ENCODE measurements around the gene PRDM8. TPM values are rescaled to one million over a fixed set of nuclear protein-coding genes. Genes with fewer than 3 reads are reported as not detected.

Gene PRDM8
- total RNA-seq, 1 donor from 2014 or later: 11.6 TPM

DNA sequence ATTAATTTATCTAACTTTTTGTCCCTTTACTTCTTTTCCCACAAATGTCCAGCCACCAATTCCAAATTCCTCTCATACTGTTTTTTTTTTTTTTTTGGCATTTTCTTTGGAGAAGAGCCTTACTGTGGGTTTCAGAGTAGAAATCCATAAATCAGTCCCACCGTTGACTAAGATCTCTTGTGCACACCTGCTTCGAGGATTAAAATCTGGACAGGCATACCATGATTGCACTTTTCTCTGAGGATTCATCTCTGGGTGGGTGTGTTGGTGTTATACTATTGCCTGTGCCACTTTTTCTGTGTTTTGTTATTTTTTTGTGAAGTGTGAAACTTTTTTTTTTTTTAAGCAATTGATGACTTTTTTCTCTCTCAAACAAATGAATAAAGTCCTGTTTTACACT, 13.2 kb downstream of the PRDM8 start:
- TF ChIP-seq, protein P1, sequence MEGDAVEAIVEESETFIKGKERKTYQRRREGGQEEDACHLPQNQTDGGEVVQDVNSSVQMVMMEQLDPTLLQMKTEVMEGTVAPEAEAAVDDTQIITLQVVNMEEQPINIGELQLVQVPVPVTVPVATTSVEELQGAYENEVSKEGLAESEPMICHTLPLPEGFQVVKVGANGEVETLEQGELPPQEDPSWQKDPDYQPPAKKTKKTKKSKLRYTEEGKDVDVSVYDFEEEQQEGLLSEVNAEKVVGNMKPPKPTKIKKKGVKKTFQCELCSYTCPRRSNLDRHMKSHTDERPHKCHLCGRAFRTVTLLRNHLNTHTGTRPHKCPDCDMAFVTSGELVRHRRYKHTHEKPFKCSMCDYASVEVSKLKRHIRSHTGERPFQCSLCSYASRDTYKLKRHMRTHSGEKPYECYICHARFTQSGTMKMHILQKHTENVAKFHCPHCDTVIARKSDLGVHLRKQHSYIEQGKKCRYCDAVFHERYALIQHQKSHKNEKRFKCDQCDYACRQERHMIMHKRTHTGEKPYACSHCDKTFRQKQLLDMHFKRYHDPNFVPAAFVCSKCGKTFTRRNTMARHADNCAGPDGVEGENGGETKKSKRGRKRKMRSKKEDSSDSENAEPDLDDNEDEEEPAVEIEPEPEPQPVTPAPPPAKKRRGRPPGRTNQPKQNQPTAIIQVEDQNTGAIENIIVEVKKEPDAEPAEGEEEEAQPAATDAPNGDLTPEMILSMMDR (IDR thresholded peaks at IDR 0.05): no peak
- no peak overlapping the region for H3K27ac Mint-ChIP-seq
- H3K4me3 Mint-ChIP-seq: no peak overlapping the region
- intact Hi-C loops (cut with micrococcal nuclease): no loop called here
- CTCF ChIA-PET: interaction anchor here (1.8 to 4.4 kb wide), 2 partner anchors 8 to 84 kb away, joined by 7 to 17 read pairs; no protein-coding TSS in a partner anchor
- H3K36me3 Mint-ChIP-seq (ENCODE audit: low read depth): no peaks in the 10 kb centered on the region
- peaks cover 22% of the 10 kb centered on the region for H3K27me3 Mint-ChIP-seq
- H3K4me1 Mint-ChIP-seq: peaks cover 2% of the 10 kb centered on the region
- no peaks in the 10 kb centered on the region for H3K9me3 Mint-ChIP-seq
- DNase-seq: no peak
- ATAC-seq (ENCODE audit: low read depth): no peak
- POLR2A ChIA-PET: no interaction called here

DNA sequence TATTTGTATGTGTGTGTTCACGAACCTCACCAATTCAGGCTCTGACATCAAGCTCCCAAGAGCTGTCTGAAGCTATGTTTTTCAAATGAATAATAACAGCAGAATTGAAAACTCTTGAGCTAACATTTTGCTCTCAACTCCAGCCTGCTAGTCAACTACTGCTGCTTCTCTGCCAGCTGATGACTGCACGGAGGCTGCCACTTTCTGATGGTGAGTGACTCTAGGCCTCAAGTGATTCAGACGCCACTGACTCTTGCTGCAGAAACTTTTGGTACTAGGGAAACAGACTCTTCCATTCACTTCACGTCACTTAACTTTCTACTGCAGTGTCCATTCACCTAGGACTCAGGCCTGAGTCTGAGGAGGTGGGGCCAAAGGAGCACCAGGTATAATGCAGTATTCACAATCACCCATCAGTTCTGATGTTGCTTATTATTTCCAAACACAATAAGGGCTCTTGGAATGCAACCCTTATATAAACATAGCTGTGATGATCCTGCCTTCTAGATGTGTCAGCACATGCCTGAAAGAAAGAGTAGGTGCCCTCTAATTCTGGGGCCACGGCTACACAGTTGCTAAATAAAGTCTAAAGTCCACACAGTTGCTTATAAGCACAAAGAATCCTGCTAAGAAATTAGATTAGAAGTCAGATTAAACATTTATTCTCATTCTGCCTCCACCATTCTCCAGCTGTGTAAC, 16.0 kb downstream of the PRDM8 start:
- ChIA-PET CTCF (interaction anchor here (1.2 to 4.4 kb wide), 9 partner anchors 11 to 1261 kb away, joined by 3 to 17 read pairs (median 6); partner anchors contain the start of gene PRDM8), POLR2A (no interaction called here)
- no peak overlapping the region for H3K27ac Mint-ChIP-seq
- H3K9me3 Mint-ChIP-seq: no peaks in the 10 kb centered on the region
- H3K27me3 Mint-ChIP-seq: peaks cover 23% of the 10 kb centered on the region
- H3K36me3 Mint-ChIP-seq (ENCODE audit: low read depth): no peaks in the 10 kb centered on the region
- no peak overlapping the region for H3K4me3 Mint-ChIP-seq
- TF ChIP-seq, protein P1 (IDR thresholded peaks at IDR 0.05): no peak
- DNase-seq (no peak), ATAC-seq (ENCODE audit: low read depth) (no peak)
- peaks cover 2% of the 10 kb centered on the region for H3K4me1 Mint-ChIP-seq
- intact Hi-C loops (cut with micrococcal nuclease): no loop called here

DNA sequence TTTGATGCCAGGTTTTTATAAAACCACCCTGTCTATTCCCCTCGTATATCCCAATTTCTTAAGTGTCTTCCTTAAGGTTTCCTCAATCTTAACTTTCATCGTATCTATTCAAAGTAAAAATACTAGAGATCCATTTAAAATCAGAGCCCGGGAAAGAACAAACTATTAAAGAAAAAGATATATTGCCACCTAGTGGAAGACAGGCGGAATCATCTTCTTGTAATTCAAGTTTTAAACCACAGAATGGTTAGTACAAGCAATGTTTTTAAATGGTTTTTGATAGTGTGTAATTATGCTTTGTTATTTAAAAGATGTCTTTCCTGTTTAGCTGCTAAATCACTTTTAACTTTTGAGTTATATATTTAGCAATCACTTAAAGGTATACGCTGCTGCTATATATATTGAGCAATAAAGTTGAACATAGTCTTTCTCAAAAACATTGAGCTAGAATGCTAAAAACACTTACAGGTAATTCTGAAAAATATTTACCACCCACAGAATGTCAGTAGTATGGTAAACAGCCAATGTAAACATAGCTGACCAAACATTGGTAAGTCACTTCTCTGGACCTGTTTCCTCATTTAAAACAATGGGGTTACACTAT, 18.2 kb downstream of the PRDM8 start:
- TF ChIP-seq, protein P1 (IDR thresholded peaks at IDR 0.05): peak; percentile 86
- peaks cover 28% of the 10 kb centered on the region for H3K27me3 Mint-ChIP-seq

DNA sequence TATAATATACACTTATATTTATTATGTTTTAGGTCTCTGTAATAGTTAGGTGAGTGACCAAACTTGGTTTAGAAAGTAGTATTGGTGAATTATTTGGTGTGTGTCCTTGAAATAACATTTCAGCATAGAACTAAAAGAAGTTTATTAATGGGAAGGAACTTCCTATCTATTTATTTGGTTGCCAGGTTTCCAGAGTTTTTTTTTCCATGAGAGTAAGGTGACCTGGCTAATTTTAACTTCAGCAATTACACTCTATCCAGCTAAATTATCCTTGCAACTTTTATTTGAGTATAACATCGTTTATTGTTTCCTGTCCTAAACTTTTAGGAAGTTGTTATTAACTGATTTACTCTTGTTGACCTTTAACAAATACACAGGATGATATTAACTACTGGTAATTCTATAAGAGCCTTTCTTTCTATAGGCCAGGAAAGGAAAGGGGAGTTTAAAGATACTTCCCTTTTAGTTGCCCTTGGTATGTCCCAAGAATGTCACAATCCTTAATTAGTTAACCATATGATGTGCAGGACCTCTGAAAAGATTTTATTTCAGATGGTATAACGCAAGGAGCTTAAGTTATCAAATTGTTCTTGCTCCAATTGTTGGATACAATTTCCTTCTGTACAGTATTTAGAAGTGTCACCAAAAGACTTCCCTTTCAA, 18.9 kb downstream of the PRDM8 start:
- Mint-ChIP-seq H3K27ac (no peak overlapping the region), H3K4me3 (no peak overlapping the region)
- CTCF ChIA-PET: interaction anchor here (0.7 to 2.5 kb wide), 8 partner anchors 14 to 1264 kb away, joined by 3 to 21 read pairs (median 6); no protein-coding TSS in a partner anchor

More for the DNA sequence above, 18.2 kb downstream of the PRDM8 start:
- CTCF ChIA-PET: interaction anchor here (0.7 to 2.5 kb wide), 8 partner anchors 13 to 1263 kb away, joined by 3 to 21 read pairs (median 6); no protein-coding TSS in a partner anchor
- H3K4me3 Mint-ChIP-seq: no peak overlapping the region
- H3K27ac Mint-ChIP-seq: no peak overlapping the region
- POLR2A ChIA-PET: no interaction called here
- DNase-seq (no peak), ATAC-seq (ENCODE audit: low read depth) (no peak)
- no peaks in the 10 kb centered on the region for H3K36me3 Mint-ChIP-seq (ENCODE audit: low read depth)
- no peaks in the 10 kb centered on the region for H3K9me3 Mint-ChIP-seq
- intact Hi-C loops (cut with micrococcal nuclease): loop anchor here (1.0 kb wide), 5 partner anchors 12 to 1263 kb away; no protein-coding TSS in a partner anchor
- peaks cover 2% of the 10 kb centered on the region for H3K4me1 Mint-ChIP-seq

More for the DNA sequence above, 18.9 kb downstream of the PRDM8 start:
- POLR2A ChIA-PET: no interaction called here
- H3K4me1 Mint-ChIP-seq: peaks cover 2% of the 10 kb centered on the region
- H3K36me3 Mint-ChIP-seq (ENCODE audit: low read depth): no peaks in the 10 kb centered on the region
- TF ChIP-seq, protein P1 (IDR thresholded peaks at IDR 0.05): no peak
- ATAC-seq (ENCODE audit: low read depth): no peak
- no peaks in the 10 kb centered on the region for H3K9me3 Mint-ChIP-seq
- DNase-seq: no peak
- H3K27me3 Mint-ChIP-seq: peaks cover 24% of the 10 kb centered on the region
- intact Hi-C loops (cut with micrococcal nuclease): no loop called here

Measured in activated B cell treated with CpG ODN at 0.5 μM for 24 hours (primary cell).